ENCODE measurements around the gene ARHGAP8. TPM values are rescaled to one million over a fixed set of nuclear protein-coding genes. Genes with fewer than 3 reads are reported as not detected.

ARHGAP8 gene
- total RNA-seq, 1 donor from 2014 or later, result 0.96 TPM

DNA sequence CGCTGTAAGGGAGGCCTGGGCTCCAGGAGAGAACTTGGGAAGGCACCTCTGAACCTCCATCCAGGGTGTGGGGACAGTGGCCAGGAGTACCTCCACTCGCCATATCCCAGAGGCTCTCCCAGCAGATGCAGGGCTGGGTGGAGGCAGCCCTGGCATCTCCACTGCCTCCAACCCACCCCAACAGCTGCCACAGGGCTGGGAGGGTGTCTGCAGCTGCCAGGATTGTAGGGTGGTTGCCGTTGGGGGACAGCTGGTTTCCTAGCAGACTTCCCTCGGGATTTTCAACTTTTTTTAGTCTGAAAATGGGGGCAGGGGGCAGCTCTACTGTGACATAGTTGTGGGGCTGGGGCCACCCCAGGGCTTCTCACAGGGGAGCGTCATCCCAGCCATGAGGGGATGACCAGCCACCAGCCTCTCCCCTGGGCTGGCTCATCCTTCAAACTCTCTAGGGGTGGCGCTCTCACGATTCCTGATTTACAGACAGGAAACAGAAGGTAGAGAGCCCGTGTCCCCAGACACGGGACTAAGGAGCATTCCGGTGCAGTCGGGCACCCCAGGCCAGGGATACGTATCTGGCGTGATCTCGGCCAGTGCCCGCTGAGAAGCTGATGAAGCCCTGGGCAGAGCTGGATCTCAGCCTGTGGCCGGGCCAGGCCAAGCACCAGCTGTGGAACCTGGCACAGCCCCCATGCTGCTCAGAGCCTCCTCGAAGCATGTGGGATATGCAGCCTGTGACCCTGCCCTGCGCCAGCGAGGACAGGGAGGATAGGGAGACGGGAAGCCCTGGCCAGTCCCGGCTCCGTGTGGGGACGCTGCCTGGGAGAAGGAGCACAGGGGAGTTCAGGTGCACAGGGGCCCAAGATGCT lies 40.5 kb upstream of the ARHGAP8 start:
- Mint-ChIP-seq H3K9me3 (no peaks in the 10 kb centered on the region), H3K36me3 (ENCODE audit: low read depth) (no peaks in the 10 kb centered on the region), H3K4me1 (no peaks in the 10 kb centered on the region), H3K27ac (ENCODE audit: unreplicated experiment) (no peak overlapping the region), H3K27me3 (ENCODE audit: low read depth) (no peaks in the 10 kb centered on the region), H3K4me3 (no peak overlapping the region)
- DNase-seq (ENCODE audit: low read depth, low spot score), result no peak
- TF ChIP-seq, protein P1, sequence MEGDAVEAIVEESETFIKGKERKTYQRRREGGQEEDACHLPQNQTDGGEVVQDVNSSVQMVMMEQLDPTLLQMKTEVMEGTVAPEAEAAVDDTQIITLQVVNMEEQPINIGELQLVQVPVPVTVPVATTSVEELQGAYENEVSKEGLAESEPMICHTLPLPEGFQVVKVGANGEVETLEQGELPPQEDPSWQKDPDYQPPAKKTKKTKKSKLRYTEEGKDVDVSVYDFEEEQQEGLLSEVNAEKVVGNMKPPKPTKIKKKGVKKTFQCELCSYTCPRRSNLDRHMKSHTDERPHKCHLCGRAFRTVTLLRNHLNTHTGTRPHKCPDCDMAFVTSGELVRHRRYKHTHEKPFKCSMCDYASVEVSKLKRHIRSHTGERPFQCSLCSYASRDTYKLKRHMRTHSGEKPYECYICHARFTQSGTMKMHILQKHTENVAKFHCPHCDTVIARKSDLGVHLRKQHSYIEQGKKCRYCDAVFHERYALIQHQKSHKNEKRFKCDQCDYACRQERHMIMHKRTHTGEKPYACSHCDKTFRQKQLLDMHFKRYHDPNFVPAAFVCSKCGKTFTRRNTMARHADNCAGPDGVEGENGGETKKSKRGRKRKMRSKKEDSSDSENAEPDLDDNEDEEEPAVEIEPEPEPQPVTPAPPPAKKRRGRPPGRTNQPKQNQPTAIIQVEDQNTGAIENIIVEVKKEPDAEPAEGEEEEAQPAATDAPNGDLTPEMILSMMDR (conservative IDR thresholded peaks at IDR 0.05), result no peak

DNA sequence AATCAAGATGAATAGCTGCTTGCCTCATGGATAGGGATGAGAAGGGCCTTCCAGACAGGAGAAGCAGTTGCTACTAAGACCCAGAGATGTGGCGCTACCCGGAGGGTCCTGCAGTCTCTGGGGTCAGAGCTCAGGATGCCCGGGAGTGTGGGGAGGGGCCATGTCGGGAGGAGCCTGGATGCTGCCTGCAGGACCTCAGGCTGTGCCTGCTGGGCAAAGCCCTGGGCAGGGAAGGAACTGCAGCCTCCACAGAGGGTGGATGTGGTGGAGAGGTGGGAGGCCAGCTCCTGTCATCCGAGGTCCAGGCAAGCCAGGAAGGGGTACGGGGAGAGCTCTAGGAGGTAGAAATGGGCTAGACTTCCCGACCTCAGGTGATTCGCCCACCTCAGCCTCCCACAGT lies 39.4 kb upstream of the ARHGAP8 start:
- H3K4me3 Mint-ChIP-seq, result no peak overlapping the region
- no peaks in the 10 kb centered on the region for H3K9me3 Mint-ChIP-seq
- DNase-seq (ENCODE audit: low read depth, low spot score), result no peak
- no peaks in the 10 kb centered on the region for H3K36me3 Mint-ChIP-seq (ENCODE audit: low read depth)
- no peak overlapping the region for H3K27ac Mint-ChIP-seq (ENCODE audit: unreplicated experiment)
- no peaks in the 10 kb centered on the region for H3K27me3 Mint-ChIP-seq (ENCODE audit: low read depth)
- no peaks in the 10 kb centered on the region for H3K4me1 Mint-ChIP-seq
- TF ChIP-seq, protein P1 (conservative IDR thresholded peaks at IDR 0.05), result no peak

DNA sequence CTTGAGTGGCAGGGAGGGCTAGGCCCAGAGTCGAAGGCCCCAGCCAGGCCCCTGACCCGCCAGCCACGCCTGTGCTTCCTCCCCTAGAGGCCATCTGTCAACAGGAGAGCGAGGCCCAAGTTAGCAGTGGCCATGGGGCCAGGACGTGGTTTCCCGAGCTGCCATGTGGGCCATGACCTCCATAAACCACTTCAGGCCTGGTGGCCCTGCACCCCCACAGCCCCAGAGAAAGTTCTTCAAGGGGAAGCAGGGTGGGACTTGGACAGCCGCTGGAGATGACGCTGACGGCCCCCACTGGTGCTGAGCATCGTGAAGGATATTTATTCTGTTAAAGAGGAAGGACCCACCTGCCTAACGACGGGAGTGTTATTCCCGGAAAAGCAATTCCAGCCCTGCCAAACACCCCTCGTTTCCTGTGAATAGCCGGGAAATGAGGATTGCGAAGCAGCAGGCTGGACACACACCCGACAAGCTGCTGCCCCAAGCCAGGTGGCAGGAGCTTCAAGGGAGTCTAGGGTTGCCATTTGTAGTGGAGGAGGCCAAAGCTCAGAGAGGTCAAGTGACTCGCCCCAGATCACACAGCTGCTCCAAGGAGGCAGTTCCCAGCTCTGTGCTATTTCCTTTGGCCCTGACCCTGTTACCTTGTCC lies 37.5 kb upstream of the ARHGAP8 start:
- no peaks in the 10 kb centered on the region for H3K36me3 Mint-ChIP-seq (ENCODE audit: low read depth)
- no peak overlapping the region for H3K27ac Mint-ChIP-seq (ENCODE audit: unreplicated experiment)
- H3K9me3 Mint-ChIP-seq, result no peaks in the 10 kb centered on the region
- TF ChIP-seq, protein P1 (conservative IDR thresholded peaks at IDR 0.05), result no peak
- H3K4me1 Mint-ChIP-seq, result no peaks in the 10 kb centered on the region
- H3K27me3 Mint-ChIP-seq (ENCODE audit: low read depth), result no peaks in the 10 kb centered on the region
- H3K4me3 Mint-ChIP-seq, result no peak overlapping the region
- no peak for DNase-seq (ENCODE audit: low read depth, low spot score)

DNA sequence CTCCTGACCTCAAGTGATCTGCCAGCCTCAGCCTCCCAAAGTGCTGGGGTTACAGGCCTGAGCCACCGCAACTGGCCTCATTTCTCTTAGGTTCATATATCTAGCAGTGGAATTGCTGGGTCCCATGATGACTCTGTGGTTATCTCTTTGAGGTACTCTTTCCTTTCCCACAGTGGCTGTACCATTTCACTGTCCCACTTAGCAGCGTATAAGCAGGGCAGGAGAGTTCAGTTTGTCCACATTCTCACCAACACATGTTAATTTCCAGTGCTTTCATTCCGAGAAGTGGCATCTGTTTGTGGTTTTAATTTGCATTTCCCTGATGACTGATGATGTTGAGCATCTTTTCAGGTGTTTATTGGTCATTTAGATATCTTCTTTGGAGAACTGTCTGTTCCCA lies 34.0 kb upstream of the ARHGAP8 start:
- H3K27ac Mint-ChIP-seq (ENCODE audit: unreplicated experiment), result no peak overlapping the region
- DNase-seq (ENCODE audit: low read depth, low spot score), result no peak
- H3K4me3 Mint-ChIP-seq, result no peak overlapping the region
- peaks cover 14% of the 10 kb centered on the region for H3K4me1 Mint-ChIP-seq
- H3K9me3 Mint-ChIP-seq, result no peaks in the 10 kb centered on the region
- no peaks in the 10 kb centered on the region for H3K27me3 Mint-ChIP-seq (ENCODE audit: low read depth)
- TF ChIP-seq, protein P1 (conservative IDR thresholded peaks at IDR 0.05), result no peak
- no peaks in the 10 kb centered on the region for H3K36me3 Mint-ChIP-seq (ENCODE audit: low read depth)

DNA sequence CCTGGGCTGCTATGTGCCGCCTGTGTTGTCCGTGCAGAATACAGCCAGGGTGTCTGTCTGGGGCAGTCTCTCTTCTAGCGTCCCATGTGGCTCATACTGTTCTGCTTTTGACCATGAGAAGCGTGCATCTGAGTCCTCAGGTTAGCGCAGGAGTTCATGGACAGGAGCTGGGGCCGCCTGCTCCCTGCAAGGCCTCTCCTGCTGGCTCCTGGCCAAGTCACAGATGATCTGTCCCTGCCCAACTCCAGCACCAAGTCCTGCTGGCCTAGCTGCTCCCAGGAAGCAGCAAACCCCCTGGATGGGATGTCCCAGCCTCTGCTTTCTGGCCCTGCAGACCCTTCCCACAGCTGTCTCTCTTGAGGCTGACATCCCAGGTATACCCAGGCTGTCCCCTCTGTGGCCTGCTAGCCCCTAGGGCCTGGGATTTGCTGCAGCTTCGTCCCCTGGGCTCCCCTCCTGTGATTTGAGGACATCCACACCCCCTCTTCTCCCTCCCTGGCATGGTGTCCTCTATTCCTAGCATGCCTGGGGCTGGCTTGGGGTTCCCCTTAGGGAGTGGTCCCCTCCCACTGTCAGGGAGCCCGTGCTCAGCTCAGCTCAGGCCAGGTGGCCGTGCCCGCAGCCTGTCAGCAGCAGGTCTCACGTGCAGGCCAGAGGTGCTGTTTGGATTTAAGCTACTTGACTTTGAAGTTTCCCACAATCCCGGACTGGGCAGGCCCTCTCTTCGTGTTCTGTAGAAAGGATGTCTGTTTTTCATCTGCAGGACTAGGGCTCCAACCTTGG lies 32.6 kb upstream of the ARHGAP8 start:
- TF ChIP-seq, protein P1 (conservative IDR thresholded peaks at IDR 0.05), result no peak
- Mint-ChIP-seq H3K4me3 (no peak overlapping the region), H3K4me1 (peaks cover 14% of the 10 kb centered on the region), H3K27ac (ENCODE audit: unreplicated experiment) (no peak overlapping the region), H3K9me3 (no peaks in the 10 kb centered on the region), H3K36me3 (ENCODE audit: low read depth) (no peaks in the 10 kb centered on the region), H3K27me3 (ENCODE audit: low read depth) (no peaks in the 10 kb centered on the region)
- DNase-seq (ENCODE audit: low read depth, low spot score), result no peak

Measured in neural crest cell (in vitro differentiated cells).